HepG2 (cell line): ENCODE results near the gene TMEM196. TPM values are rescaled to one million over a fixed set of nuclear protein-coding genes. Genes with fewer than 3 reads are reported as not detected.

Source experiments
- ATF2 ChIP-seq: sonication (generic); formaldehyde crosslinking; IDR thresholded peaks from 2 replicates; pipeline ENCODE4 v1.4.0; 2020; ENCODE audit warnings: missing genetic modification reagents
- DBP ChIP-seq: sonication (generic); formaldehyde crosslinking; IDR thresholded peaks from 2 replicates; pipeline ENCODE4 v1.4.0; 2020; ENCODE audit warnings: missing genetic modification reagents; ENCODE audit errors: not compliant biosample characterization
- DZIP1 ChIP-seq: sonication (generic); formaldehyde crosslinking; IDR thresholded peaks from 2 replicates; pipeline ENCODE4 v1.5.0; 2020; ENCODE audit warnings: mild to moderate bottlenecking, missing genetic modification reagents
- GTF3A ChIP-seq: sonication (generic); formaldehyde crosslinking; conservative IDR thresholded peaks from 2 replicates; pipeline ENCODE4 v1.4.0; 2020; ENCODE audit warnings: mild to moderate bottlenecking, missing genetic modification reagents
- KLF11 ChIP-seq: IDR thresholded peaks from 2 replicates; pipeline ENCODE4 v1.6.1; 2016; ENCODE audit warnings: missing compliant biosample characterization
- RBAK ChIP-seq: sonication (generic); formaldehyde crosslinking; IDR thresholded peaks from 2 replicates; pipeline ENCODE4 v1.5.1; 2020; ENCODE audit warnings: mild to moderate bottlenecking, missing genetic modification reagents
- RXRA ChIP-seq: sonication (generic); formaldehyde crosslinking; IDR thresholded peaks from 2 replicates; pipeline ENCODE4 v1.5.1; 2020; ENCODE audit warnings: missing genetic modification reagents
- SAFB2 ChIP-seq: sonication (generic); formaldehyde crosslinking; IDR thresholded peaks from 2 replicates; pipeline ENCODE4 v1.5.1; 2020; ENCODE audit warnings: missing genetic modification reagents, low read depth, mild to moderate bottlenecking, borderline replicate concordance
- SMAD9 ChIP-seq: sonication (generic); formaldehyde crosslinking; IDR thresholded peaks from 2 replicates; pipeline ENCODE4 v1.5.1; 2020; ENCODE audit warnings: mild to moderate bottlenecking, missing genetic modification reagents
- SP1 ChIP-seq, 2 experiments: fragments of 450-650 bp in 1 of 2; sonication (generic) in 1 of 2; formaldehyde crosslinking in 1 of 2; IDR thresholded peaks; 2 replicates each; pipeline versions ENCODE4 v1.4.0 to v1.6.1; 2016 to 2020; ENCODE audit warnings: missing genetic modification reagents in 1 of 2
- THAP7 ChIP-seq: sonication (generic); formaldehyde crosslinking; IDR thresholded peaks from 2 replicates; pipeline ENCODE4 v1.8.1; 2023; ENCODE audit warnings: mild to moderate bottlenecking, missing genetic modification reagents
- ZFAT ChIP-seq: sonication (generic); formaldehyde crosslinking; conservative IDR thresholded peaks from 2 replicates; pipeline ENCODE4 v1.8.1; 2023; ENCODE audit warnings: missing genetic modification reagents, inconsistent platforms
- ZNF124 ChIP-seq: sonication (generic); formaldehyde crosslinking; IDR thresholded peaks from 2 replicates; pipeline ENCODE4 v1.4.0; 2020; ENCODE audit warnings: missing genetic modification reagents
- ZNF280D ChIP-seq: sonication (generic); formaldehyde crosslinking; IDR thresholded peaks from 2 replicates; pipeline ENCODE4 v1.5.1; 2020; ENCODE audit warnings: mild to moderate bottlenecking, missing genetic modification reagents
- ZNF33A ChIP-seq: sonication (generic); formaldehyde crosslinking; IDR thresholded peaks from 2 replicates; pipeline ENCODE4 v1.5.1; 2020; ENCODE audit warnings: missing genetic modification reagents, mild to moderate bottlenecking, moderate library complexity, borderline replicate concordance
- polyA plus RNA-seq, 8 experiments: library from polyadenylated mRNA; depleted of rRNA in 3 of 8; stranded (reverse) in 7 of 8; unstranded in 1 of 8; fragments of >200 nt; fragmentation: Illumina TruSeq in 4 of 8; extraction: Trizol in 4 of 8; gene quantifications; 2 replicates each; pipeline versions ENCODE4 v1.2.1 to v1.2.3, GENCODE V29; 2011 to 2016; ENCODE audit warnings: low read depth in 4 of 8, missing spikeins in 1 of 8, mixed read lengths in 1 of 8; ENCODE audit not compliant: insufficient read depth in 1 of 8
- total RNA-seq, 5 experiments: library from RNA; depleted of rRNA; stranded (reverse); fragments of >200 nt; fragmentation: Illumina TruSeq; extraction: Trizol; gene quantifications; 2 replicates each; pipeline ENCODE4 v1.2.3, GENCODE V29; 2016; ENCODE audit warnings: low read depth in 1 of 5
- TF ChIP-seq, protein P1 (sequence below), 2 experiments: sonication (generic) in 1 of 2; formaldehyde crosslinking in 1 of 2; IDR thresholded peaks; 2 replicates each; pipeline versions ENCODE4 v1.4.0 to v1.6.1; 2018 to 2020; ENCODE audit warnings: missing genetic modification reagents in 2 of 2, borderline replicate concordance in 1 of 2, low read depth in 1 of 2, mild to moderate bottlenecking in 1 of 2, missing biosample characterization in 1 of 2

The TMEM196 gene
- total and polyA plus RNA-seq, 2 of the 13 experiments (the other 11 are each of a cell fraction or from before 2014, with no cell fraction given), result not detected

DNA sequence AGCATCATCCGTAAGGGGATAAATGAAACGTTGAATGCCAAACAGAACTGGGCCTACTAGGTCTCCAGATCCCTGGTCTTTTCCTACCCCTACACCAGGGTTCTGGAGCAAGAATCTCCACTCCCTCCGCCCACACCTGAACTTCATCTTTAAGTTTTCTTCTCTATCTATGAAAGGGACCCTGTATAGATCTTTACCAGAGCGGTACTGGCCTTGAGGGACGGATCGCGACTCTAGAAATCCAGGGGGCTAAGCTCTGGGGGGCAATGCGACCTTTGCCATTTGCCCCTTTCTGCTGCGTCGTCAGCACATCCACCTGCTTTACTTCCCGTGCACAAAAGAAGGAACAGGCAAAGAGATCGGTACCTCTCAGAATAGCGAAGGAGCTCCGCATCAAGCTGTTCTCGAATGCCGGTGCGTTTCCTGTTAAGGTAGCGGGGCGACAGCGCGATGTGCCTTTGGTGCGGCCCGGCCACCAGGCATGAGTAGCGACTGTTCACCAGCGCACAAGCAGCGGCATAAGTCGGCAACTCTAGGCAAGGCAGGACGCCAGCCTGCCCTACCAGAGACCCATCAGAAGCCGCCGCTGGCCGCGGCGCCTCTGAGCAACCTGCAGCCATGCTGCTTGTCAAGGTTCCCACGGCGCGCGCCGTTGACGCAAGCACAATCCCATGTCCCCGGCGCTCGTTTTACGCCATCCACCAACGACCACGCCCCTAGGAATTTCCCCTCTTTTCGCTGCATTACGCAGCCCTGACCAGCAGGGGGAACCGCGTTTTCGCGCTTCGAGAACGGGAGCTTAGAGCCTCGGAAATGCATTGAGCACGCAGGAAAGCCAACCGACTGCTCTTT, 64.8 kb downstream of the TMEM196 start, which contains the start of gene POLR1F (continued):
- TF ChIP-seq ZNF280D (CRISPR knock-in tag), result peak; percentile 12; the same call in 1 of the 2 replicates
- TF ChIP-seq DBP, result no peak
- TF ChIP-seq ATF2 (CRISPR knock-in tag), result peak; percentile 88
- TF ChIP-seq, protein P1, sequence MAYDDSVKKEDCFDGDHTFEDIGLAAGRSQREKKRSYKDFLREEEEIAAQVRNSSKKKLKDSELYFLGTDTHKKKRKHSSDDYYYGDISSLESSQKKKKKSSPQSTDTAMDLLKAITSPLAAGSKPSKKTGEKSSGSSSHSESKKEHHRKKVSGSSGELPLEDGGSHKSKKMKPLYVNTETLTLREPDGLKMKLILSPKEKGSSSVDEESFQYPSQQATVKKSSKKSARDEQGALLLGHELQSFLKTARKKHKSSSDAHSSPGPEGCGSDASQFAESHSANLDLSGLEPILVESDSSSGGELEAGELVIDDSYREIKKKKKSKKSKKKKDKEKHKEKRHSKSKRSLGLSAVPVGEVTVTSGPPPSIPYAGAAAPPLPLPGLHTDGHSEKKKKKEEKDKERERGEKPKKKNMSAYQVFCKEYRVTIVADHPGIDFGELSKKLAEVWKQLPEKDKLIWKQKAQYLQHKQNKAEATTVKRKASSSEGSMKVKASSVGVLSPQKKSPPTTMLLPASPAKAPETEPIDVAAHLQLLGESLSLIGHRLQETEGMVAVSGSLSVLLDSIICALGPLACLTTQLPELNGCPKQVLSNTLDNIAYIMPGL (CRISPR knock-in tag; IDR thresholded peaks at IDR 0.05; ENCODE audit: borderline replicate concordance in 1 of 2, low read depth in 1 of 2), result peak; percentile 87 to 93
- TF ChIP-seq ZNF124 (CRISPR knock-in tag), result peak; percentile 29; the same call in 1 of the 2 replicates
- TF ChIP-seq DZIP1 (CRISPR knock-in tag), result no peak
- TF ChIP-seq ZNF33A, result no peak
- TF ChIP-seq SP1 (IDR thresholded peaks at IDR 0.05), result no peak
- peak; percentile 80 for TF ChIP-seq SP1 (CRISPR knock-in tag; IDR thresholded peaks at IDR 0.05)
- peak; percentile 60; the same call in 1 of the 2 replicates for TF ChIP-seq KLF11 (CRISPR knock-in tag)
- peak; percentile 72 for TF ChIP-seq RXRA (CRISPR knock-in tag)
- TF ChIP-seq ZFAT, result 0 out of 2 replicates have a peak, but pooled peaks have one; percentile 24
- peak; percentile 36; the same call in 1 of the 2 replicates for TF ChIP-seq THAP7
- peak; percentile 57; the same call in 1 of the 2 replicates for TF ChIP-seq SAFB2 (CRISPR knock-in tag)
- TF ChIP-seq SMAD9 (CRISPR knock-in tag), result no peak; the same call in 1 of the 2 replicates
- TF ChIP-seq RBAK (CRISPR knock-in tag), result no peak; the same call in 1 of the 2 replicates
- TF ChIP-seq GTF3A, result no peak
